Breast epithelium (tissue), 4 donors: Measurements from ENCODE around the gene ANKRD39. TPM values are rescaled to one million over a fixed set of nuclear protein-coding genes. Genes with fewer than 3 reads are reported as not detected.

Experiments
- DNase-seq, 2 donors: peaks; one replicate each; pipeline ENCODE4 v3.0.0-alpha.2; 2019; ENCODE audit warnings: low spot score in 2 of 2
- H3K27ac ChIP-seq, 2 donors: fragments of 200-600 bp; sonication (generic) in 1 of 2; one replicate each; pipeline ENCODE4 v1.5.1; 2016 to 2019; ENCODE audit warnings: mild to moderate bottlenecking in 1 of 2
- H3K27me3 ChIP-seq, 2 donors: fragments of 200-600 bp; sonication (generic) in 1 of 2; one replicate each; pipeline versions ENCODE4 v1.5.1 to v1.6.0; 2017 to 2019; ENCODE audit warnings: control low read depth in 1 of 2, mild to moderate bottlenecking in 1 of 2
- H3K36me3 ChIP-seq: fragments of 200-600 bp; one replicate; pipeline ENCODE4 v1.5.1; 2019
- H3K4me1 ChIP-seq, 2 donors: fragments of 200-600 bp; sonication (generic); one replicate each; pipeline ENCODE4 v1.5.1; 2016 to 2019; ENCODE audit warnings: control low read depth in 1 of 2
- H3K4me3 ChIP-seq, 3 donors: fragments of 200-600 bp; sonication (generic); 1 replicate in 2 of 3; 2 replicates in 1 of 3; pipeline ENCODE4 v1.5.1; 2016 to 2019; ENCODE audit warnings: mild to moderate bottlenecking in 3 of 3, moderate library complexity in 2 of 3
- H3K9me3 ChIP-seq, 2 donors: fragments of 200-600 bp; sonication (generic) in 1 of 2; one replicate each; pipeline ENCODE4 v1.5.1; 2016 to 2019; ENCODE audit warnings: control low read depth in 1 of 2
- CTCF ChIP-seq, 3 donors: fragments of 450-650 bp; IDR thresholded peaks; one replicate each; pipeline ENCODE4 v1.5.1; 2016 to 2017; ENCODE audit warnings: antibody characterized with exemption in 3 of 3, mild to moderate bottlenecking in 3 of 3, moderate library complexity in 3 of 3
- POLR2A ChIP-seq: fragments of 450-650 bp; IDR thresholded peaks from one replicate; pipeline ENCODE4 v1.6.1; 2016; ENCODE audit warnings: antibody characterized with exemption, mild to moderate bottlenecking, moderate library complexity
- POLR2AphosphoS5 ChIP-seq, 3 donors: sonication (generic); formaldehyde crosslinking; IDR thresholded peaks; one replicate each; pipeline ENCODE4 v1.6.1; 2017; ENCODE audit warnings: antibody characterized with exemption in 3 of 3
- intact Hi-C: fragments of 100-400 bp; cut with DNase I; formaldehyde crosslinking; loops from one replicate; pipeline ENCODE4 v1.15.1; 2023; ENCODE audit warnings: low total_unique reads
- total RNA-seq, 3 donors: library from RNA; depleted of rRNA; stranded (reverse); fragments of >200 nt; gene quantifications; one replicate each; pipeline ENCODE4 v1.1.0, GENCODE V29; 2016

Gene ANKRD39
- total RNA-seq, 3 donors from 2014 or later: 8.8 to 15.8 (median 9.2) TPM

- H3K27ac ChIP-seq: no peak overlapping the region
- no peaks in the 10 kb centered on the region for H3K36me3 ChIP-seq
- H3K27me3 ChIP-seq: no peaks in the 10 kb centered on the region
- peaks cover 2 to 10% of the 10 kb centered on the region in 2 donors for H3K4me1 ChIP-seq
- intact Hi-C loops: no loop called here
- H3K4me3 ChIP-seq: no peak overlapping the region
- no peaks in the 10 kb centered on the region for H3K9me3 ChIP-seq
- TF ChIP-seq POLR2AphosphoS5 (IDR thresholded peaks at IDR 0.05) (no peak), POLR2A (no peak), CTCF (IDR thresholded peaks at IDR 0.05) (no peak)
- DNase-seq: no peak
These were observed 21.2 kb upstream of the ANKRD39 start for GRCh38 chr2:96878796-96879544.

- Histone ChIP-seq H3K36me3 (no peaks in the 10 kb centered on the region), H3K27ac (no peak overlapping the region), H3K4me1 (peaks cover 5 to 10% of the 10 kb centered on the region in 2 donors), H3K27me3 (no peaks in the 10 kb centered on the region), H3K4me3 (no peak overlapping the region), H3K9me3 (no peaks in the 10 kb centered on the region)
- TF ChIP-seq CTCF (IDR thresholded peaks at IDR 0.05) (no peak), POLR2A (no peak), POLR2AphosphoS5 (IDR thresholded peaks at IDR 0.05) (no peak)
- intact Hi-C loops: no loop called here
- DNase-seq: no peak
These were observed 20.4 kb upstream of the ANKRD39 start for GRCh38 chr2:96878171-96878570.

GRCh38 chr2:96877631-96878092, 19.8 kb upstream of the ANKRD39 start:
- intact Hi-C loops: no loop called here
- H3K27me3 ChIP-seq: no peaks in the 10 kb centered on the region
- H3K9me3 ChIP-seq: no peaks in the 10 kb centered on the region
- TF ChIP-seq POLR2A: no peak
- TF ChIP-seq CTCF (IDR thresholded peaks at IDR 0.05): no peak
- no peak for TF ChIP-seq POLR2AphosphoS5 (IDR thresholded peaks at IDR 0.05)
- H3K4me1 ChIP-seq: peaks cover 5 to 10% of the 10 kb centered on the region in 2 donors
- no peak overlapping the region for H3K4me3 ChIP-seq
- DNase-seq: no peak
- no peaks in the 10 kb centered on the region for H3K36me3 ChIP-seq
- H3K27ac ChIP-seq: no peak overlapping the region

- H3K27me3 ChIP-seq: no peaks in the 10 kb centered on the region
- H3K27ac ChIP-seq: no peak overlapping the region
- peaks cover 5 to 10% of the 10 kb centered on the region in 2 donors for H3K4me1 ChIP-seq
- H3K36me3 ChIP-seq: no peaks in the 10 kb centered on the region
- no peaks in the 10 kb centered on the region for H3K9me3 ChIP-seq
- no peak for TF ChIP-seq CTCF (IDR thresholded peaks at IDR 0.05)
- no peak for TF ChIP-seq POLR2A
- TF ChIP-seq POLR2AphosphoS5 (IDR thresholded peaks at IDR 0.05): no peak
- DNase-seq: no peak
- H3K4me3 ChIP-seq: no peak overlapping the region
- intact Hi-C loops: no loop called here
These were observed 19.2 kb upstream of the ANKRD39 start for GRCh38 chr2:96877042-96877451.

- Histone ChIP-seq H3K27me3 (no peaks in the 10 kb centered on the region), H3K9me3 (no peaks in the 10 kb centered on the region), H3K4me3 (no peak overlapping the region), H3K36me3 (no peaks in the 10 kb centered on the region), H3K4me1 (peaks cover 5 to 10% of the 10 kb centered on the region in 2 donors), H3K27ac (peak overlapping the region; percentile 30 to 82)
- no peak for TF ChIP-seq POLR2AphosphoS5 (IDR thresholded peaks at IDR 0.05)
- no peak for TF ChIP-seq POLR2A
- TF ChIP-seq CTCF (IDR thresholded peaks at IDR 0.05): no peak
- intact Hi-C loops: no loop called here
- no peak for DNase-seq
These were observed 18.6 kb upstream of the ANKRD39 start for GRCh38 chr2:96876269-96877041.
